ENCODE results near the gene DSCAML1. TPM values are rescaled to one million over a fixed set of nuclear protein-coding genes. Genes with fewer than 3 reads are reported as not detected.

Gene DSCAML1
- total and polyA plus RNA-seq, 7 donors = 0.04 to 0.52 (median 0.06) TPM

DNA sequence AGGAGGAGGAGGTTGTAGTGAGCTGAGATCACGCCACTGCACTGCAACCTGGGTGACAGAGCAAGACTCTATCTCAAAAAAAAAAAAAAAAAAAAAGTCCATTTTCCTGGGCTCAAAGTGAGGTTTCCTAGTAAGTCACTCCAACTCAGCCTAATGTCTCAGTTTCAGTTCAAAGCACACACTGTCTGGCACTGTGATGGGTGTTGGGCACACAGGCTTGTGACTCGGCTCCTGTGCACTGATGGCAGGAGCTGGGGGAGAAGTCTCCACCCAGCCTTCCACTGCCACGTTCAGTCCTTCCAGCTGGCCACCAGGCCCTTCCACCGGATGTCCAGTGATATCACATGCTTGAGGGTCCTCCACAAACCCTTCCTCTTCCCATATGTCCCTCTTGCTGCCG is 283.4 kb downstream of the DSCAML1 start:
- no peaks in the 10 kb centered on the region for H3K4me1 ChIP-seq
- H3K36me3 ChIP-seq (ENCODE audit: insufficient read depth in 1 of 2, low read depth in 1 of 2) = no peaks in the 10 kb centered on the region
- no peaks in the 10 kb centered on the region for H3K9me3 ChIP-seq
- TF ChIP-seq, protein P1, sequence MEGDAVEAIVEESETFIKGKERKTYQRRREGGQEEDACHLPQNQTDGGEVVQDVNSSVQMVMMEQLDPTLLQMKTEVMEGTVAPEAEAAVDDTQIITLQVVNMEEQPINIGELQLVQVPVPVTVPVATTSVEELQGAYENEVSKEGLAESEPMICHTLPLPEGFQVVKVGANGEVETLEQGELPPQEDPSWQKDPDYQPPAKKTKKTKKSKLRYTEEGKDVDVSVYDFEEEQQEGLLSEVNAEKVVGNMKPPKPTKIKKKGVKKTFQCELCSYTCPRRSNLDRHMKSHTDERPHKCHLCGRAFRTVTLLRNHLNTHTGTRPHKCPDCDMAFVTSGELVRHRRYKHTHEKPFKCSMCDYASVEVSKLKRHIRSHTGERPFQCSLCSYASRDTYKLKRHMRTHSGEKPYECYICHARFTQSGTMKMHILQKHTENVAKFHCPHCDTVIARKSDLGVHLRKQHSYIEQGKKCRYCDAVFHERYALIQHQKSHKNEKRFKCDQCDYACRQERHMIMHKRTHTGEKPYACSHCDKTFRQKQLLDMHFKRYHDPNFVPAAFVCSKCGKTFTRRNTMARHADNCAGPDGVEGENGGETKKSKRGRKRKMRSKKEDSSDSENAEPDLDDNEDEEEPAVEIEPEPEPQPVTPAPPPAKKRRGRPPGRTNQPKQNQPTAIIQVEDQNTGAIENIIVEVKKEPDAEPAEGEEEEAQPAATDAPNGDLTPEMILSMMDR (IDR thresholded peaks at IDR 0.05) = no peak
- H3K27me3 ChIP-seq (ENCODE audit: insufficient read depth in 3 of 3, low read length in 2 of 3) = peaks cover 0 to 6% (median 2%) of the 10 kb centered on the region in 3 donors
- H3K27ac ChIP-seq = no peak overlapping the region
- ATAC-seq (no peak), DNase-seq (no peak)
- H3K4me3 ChIP-seq = no peak overlapping the region
- WGBS, 3 donors = 46 to 59% (median 51%) methylated on average over 5 of the region's 5 CpGs
- intact Hi-C loops (cut with DNase I) = no loop called here

DNA sequence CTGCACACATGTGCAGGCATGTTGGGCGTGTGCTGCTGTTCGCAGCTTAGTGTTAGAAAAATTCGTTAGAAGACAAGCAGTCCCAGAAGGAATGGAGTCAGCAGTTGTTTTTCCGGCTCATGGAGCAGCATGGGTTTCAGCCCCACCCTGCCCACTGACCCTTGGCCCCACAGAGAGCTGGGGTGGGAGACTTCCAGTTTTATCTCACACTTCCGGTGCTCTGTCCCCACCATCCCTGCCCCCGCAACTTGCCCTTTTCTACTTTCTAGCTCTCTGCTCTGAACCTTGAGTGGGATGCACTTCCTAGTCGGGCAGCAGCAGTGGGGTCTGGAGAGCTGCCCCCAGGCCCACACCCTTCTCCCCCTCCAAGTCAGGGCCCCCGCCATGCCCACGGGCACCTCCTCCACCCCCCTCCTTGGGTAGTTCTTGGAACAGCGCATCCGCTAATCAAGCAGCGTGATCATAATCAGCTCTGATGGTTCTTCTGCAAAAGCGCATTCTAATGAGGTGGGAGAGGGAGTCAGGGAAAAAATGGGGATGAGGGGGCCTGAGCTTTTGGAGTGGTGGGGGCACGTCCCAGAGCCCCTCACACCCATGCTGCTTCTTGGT is 285.0 kb downstream of the DSCAML1 start:
- no peaks in the 10 kb centered on the region for H3K4me1 ChIP-seq
- DNase-seq (no peak), ATAC-seq (no peak)
- WGBS, 3 donors = 56 to 65% (median 61%) methylated on average over 14 of the region's 14 CpGs
- TF ChIP-seq, protein P1 (IDR thresholded peaks at IDR 0.05) = no peak
- no peaks in the 10 kb centered on the region for H3K9me3 ChIP-seq
- H3K27me3 ChIP-seq (ENCODE audit: insufficient read depth in 3 of 3, low read length in 2 of 3) = peaks cover 0 to 6% (median 2%) of the 10 kb centered on the region in 3 donors
- no peaks in the 10 kb centered on the region for H3K36me3 ChIP-seq (ENCODE audit: insufficient read depth in 1 of 2, low read depth in 1 of 2)
- intact Hi-C loops (cut with DNase I) = no loop called here
- no peak overlapping the region for H3K4me3 ChIP-seq
- H3K27ac ChIP-seq = no peak overlapping the region

DNA sequence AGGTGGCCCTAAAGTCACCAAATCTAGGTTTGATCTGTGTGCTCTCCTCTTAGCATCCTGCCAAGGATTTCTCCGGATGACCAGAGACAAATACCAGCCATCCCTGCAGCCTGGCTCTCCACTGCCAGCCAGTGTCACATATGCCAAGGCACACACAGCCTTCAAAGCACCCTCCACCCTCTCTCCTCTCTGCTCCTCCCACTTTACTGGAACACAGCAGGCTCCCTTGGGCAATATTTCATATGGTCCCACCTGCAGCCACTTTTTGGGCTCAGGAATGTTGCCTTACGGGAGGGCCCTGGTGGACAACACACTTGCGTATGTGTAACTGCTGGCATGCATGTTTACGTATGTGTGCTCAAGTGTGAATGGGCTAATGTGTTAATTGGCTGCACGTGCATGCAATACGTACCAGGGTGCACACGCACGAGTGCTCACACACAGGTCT is 285.5 kb downstream of the DSCAML1 start:
- peaks cover 0 to 6% (median 2%) of the 10 kb centered on the region in 3 donors for H3K27me3 ChIP-seq (ENCODE audit: insufficient read depth in 3 of 3, low read length in 2 of 3)
- no peaks in the 10 kb centered on the region for H3K9me3 ChIP-seq
- DNase-seq = no peak
- H3K4me3 ChIP-seq = no peak overlapping the region
- H3K36me3 ChIP-seq (ENCODE audit: insufficient read depth in 1 of 2, low read depth in 1 of 2) = no peaks in the 10 kb centered on the region
- WGBS, 3 donors = 60 to 62% (median 61%) methylated on average over 8 of the region's 8 CpGs
- intact Hi-C loops (cut with DNase I) = no loop called here
- no peak overlapping the region for H3K27ac ChIP-seq
- H3K4me1 ChIP-seq = no peaks in the 10 kb centered on the region
- TF ChIP-seq, protein P1 (IDR thresholded peaks at IDR 0.05) = no peak
- ATAC-seq = no peak

DNA sequence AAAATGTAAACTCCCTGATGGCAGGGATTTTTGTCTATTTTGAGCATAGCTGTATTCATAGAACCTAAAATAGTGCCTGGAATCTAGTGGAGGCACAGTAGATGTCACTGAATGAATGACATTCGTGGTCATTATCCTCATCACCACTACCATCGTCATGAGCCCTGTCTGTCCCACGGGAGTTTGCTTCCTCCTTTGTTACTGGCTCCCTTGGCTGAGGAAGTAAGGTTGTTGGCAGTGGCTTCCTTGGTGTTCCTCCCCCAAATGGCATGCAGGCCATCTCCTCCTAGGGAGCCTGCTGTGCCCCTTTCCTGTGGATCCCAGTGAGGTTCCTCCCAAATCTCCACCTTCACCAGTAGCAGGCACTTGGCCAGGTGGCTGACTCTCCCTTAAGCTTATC is 286.4 kb downstream of the DSCAML1 start:
- no peak for ATAC-seq
- TF ChIP-seq, protein P1 (IDR thresholded peaks at IDR 0.05) = no peak
- WGBS, 3 donors = 42 to 50% (median 48%) methylated on average over 3 of the region's 3 CpGs
- intact Hi-C loops (cut with DNase I) = no loop called here
- no peak overlapping the region for H3K4me3 ChIP-seq
- H3K4me1 ChIP-seq = no peaks in the 10 kb centered on the region
- DNase-seq = no peak
- no peaks in the 10 kb centered on the region for H3K9me3 ChIP-seq
- H3K36me3 ChIP-seq (ENCODE audit: insufficient read depth in 1 of 2, low read depth in 1 of 2) = no peaks in the 10 kb centered on the region
- no peak overlapping the region for H3K27ac ChIP-seq
- peaks cover 0 to 6% (median 0%) of the 10 kb centered on the region in 3 donors for H3K27me3 ChIP-seq (ENCODE audit: insufficient read depth in 3 of 3, low read length in 2 of 3)

DNA sequence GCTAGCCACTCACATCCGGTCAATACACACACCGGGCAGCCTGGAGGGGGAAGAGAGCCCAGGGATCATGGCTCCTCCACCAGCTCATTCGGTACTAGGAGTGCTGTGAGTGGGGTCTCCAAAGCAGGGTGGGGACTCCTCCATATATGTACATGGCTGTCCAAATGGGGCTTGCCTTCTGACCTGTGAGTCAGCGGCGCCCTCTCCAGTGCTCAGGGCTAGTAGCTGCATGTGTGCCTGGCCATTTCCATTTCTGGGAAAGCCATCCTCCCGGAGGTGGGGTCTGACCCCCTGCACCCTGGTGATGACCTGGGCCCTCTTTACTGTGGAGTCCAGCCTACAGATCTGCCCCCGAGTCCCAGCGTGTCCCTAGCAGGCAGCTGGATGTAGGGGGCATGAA is 287.5 kb downstream of the DSCAML1 start:
- no peaks in the 10 kb centered on the region for H3K4me1 ChIP-seq
- H3K9me3 ChIP-seq = no peaks in the 10 kb centered on the region
- H3K36me3 ChIP-seq (ENCODE audit: insufficient read depth in 1 of 2, low read depth in 1 of 2) = no peaks in the 10 kb centered on the region
- peaks cover 0 to 6% (median 0%) of the 10 kb centered on the region in 3 donors for H3K27me3 ChIP-seq (ENCODE audit: insufficient read depth in 3 of 3, low read length in 2 of 3)
- DNase-seq (no peak), ATAC-seq (no peak)
- TF ChIP-seq, protein P1 (IDR thresholded peaks at IDR 0.05) = no peak
- intact Hi-C loops (cut with DNase I) = no loop called here
- no peak overlapping the region for H3K4me3 ChIP-seq
- WGBS, 3 donors = 77 to 80% (median 78%) methylated on average over 8 of the region's 8 CpGs
- no peak overlapping the region for H3K27ac ChIP-seq

All from psoas muscle (tissue), 8 donors.